ENCODE data around the gene ZMIZ1. TPM values are rescaled to one million over a fixed set of nuclear protein-coding genes. Genes with fewer than 3 reads are reported as not detected.

ZMIZ1 gene
- polyA plus RNA-seq, 1 donor from 2014 or later = 26.8 TPM

DNA sequence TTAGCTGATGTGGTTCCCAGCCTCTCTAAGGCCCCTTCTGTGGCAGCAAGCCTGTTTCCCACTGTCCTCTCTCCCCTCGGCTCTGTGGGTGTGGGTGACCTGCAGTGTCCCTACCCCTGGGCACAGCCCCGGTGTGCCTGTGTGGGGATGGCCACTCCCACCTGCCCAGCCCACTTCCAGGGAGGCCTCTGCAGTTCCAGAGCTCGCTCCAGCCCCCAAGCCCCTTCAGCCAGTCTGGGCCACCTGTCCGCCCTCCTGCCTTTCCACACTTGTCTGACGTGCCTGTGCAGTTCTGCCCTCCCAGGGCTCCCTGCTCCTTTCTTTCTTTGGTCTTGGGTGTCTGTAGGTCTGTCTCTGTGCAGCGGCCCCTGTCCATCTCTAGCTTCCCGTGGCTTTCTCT lies 151.5 kb downstream of the ZMIZ1 start:
- peak overlapping the region; percentile 74 for H3K9ac ChIP-seq (ENCODE audit: low read length)
- no peaks in the 10 kb centered on the region for H3K36me3 ChIP-seq (ENCODE audit: insufficient read depth, low read length)
- no peak overlapping the region for H3K4me2 ChIP-seq (ENCODE audit: low read length)
- H3K9me3 ChIP-seq (ENCODE audit: low read length) = no peaks in the 10 kb centered on the region
- H4K20me1 ChIP-seq (ENCODE audit: insufficient read depth) = no peaks in the 10 kb centered on the region
- H3K27ac ChIP-seq (ENCODE audit: low read length) = peak overlapping the region; percentile 98
- H3K9me2 ChIP-seq (ENCODE audit: insufficient read depth, low read length) = no peaks in the 10 kb centered on the region
- no peaks in the 10 kb centered on the region for H3K27me3 ChIP-seq (ENCODE audit: insufficient read depth, low read depth, low read length)
- H3F3A ChIP-seq (ENCODE audit: insufficient read depth, low read length, poor library complexity, severe bottlenecking) = peaks cover 5% of the 10 kb centered on the region
- TF ChIP-seq, protein P1, sequence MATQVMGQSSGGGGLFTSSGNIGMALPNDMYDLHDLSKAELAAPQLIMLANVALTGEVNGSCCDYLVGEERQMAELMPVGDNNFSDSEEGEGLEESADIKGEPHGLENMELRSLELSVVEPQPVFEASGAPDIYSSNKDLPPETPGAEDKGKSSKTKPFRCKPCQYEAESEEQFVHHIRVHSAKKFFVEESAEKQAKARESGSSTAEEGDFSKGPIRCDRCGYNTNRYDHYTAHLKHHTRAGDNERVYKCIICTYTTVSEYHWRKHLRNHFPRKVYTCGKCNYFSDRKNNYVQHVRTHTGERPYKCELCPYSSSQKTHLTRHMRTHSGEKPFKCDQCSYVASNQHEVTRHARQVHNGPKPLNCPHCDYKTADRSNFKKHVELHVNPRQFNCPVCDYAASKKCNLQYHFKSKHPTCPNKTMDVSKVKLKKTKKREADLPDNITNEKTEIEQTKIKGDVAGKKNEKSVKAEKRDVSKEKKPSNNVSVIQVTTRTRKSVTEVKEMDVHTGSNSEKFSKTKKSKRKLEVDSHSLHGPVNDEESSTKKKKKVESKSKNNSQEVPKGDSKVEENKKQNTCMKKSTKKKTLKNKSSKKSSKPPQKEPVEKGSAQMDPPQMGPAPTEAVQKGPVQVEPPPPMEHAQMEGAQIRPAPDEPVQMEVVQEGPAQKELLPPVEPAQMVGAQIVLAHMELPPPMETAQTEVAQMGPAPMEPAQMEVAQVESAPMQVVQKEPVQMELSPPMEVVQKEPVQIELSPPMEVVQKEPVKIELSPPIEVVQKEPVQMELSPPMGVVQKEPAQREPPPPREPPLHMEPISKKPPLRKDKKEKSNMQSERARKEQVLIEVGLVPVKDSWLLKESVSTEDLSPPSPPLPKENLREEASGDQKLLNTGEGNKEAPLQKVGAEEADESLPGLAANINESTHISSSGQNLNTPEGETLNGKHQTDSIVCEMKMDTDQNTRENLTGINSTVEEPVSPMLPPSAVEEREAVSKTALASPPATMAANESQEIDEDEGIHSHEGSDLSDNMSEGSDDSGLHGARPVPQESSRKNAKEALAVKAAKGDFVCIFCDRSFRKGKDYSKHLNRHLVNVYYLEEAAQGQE (IDR thresholded peaks at IDR 0.05; ENCODE audit: borderline replicate concordance) = no peak
- TF ChIP-seq POLR2AphosphoS5 (IDR thresholded peaks at IDR 0.05) (no peak), SMC3 (conservative IDR thresholded peaks at IDR 0.05; ENCODE audit: poor library complexity) (no peak), MXI1 (conservative IDR thresholded peaks at IDR 0.05; ENCODE audit: poor library complexity, severe bottlenecking) (no peak), EZH2 (IDR thresholded peaks at IDR 0.05; ENCODE audit: borderline replicate concordance, insufficient read depth, low read length, poor library complexity, severe bottlenecking) (no peak), RAD21 (conservative IDR thresholded peaks at IDR 0.05) (no peak), TAF1 (IDR thresholded peaks at IDR 0.05; ENCODE audit: low read depth) (no peak), EP300 (conservative IDR thresholded peaks at IDR 0.05; ENCODE audit: poor library complexity, severe bottlenecking) (no peak)
- TF ChIP-seq, protein P2, sequence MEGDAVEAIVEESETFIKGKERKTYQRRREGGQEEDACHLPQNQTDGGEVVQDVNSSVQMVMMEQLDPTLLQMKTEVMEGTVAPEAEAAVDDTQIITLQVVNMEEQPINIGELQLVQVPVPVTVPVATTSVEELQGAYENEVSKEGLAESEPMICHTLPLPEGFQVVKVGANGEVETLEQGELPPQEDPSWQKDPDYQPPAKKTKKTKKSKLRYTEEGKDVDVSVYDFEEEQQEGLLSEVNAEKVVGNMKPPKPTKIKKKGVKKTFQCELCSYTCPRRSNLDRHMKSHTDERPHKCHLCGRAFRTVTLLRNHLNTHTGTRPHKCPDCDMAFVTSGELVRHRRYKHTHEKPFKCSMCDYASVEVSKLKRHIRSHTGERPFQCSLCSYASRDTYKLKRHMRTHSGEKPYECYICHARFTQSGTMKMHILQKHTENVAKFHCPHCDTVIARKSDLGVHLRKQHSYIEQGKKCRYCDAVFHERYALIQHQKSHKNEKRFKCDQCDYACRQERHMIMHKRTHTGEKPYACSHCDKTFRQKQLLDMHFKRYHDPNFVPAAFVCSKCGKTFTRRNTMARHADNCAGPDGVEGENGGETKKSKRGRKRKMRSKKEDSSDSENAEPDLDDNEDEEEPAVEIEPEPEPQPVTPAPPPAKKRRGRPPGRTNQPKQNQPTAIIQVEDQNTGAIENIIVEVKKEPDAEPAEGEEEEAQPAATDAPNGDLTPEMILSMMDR (IDR thresholded peaks at IDR 0.05; ENCODE audit: poor library complexity, severe bottlenecking) = no peak
- no peak overlapping the region for H2AFZ ChIP-seq (ENCODE audit: low read depth, low read length)
- peak overlapping the region; percentile 28 for H3K4me3 ChIP-seq (ENCODE audit: low read length)
- peaks cover 6% of the 10 kb centered on the region for H3K79me2 ChIP-seq (replicated peaks; ENCODE audit: insufficient read depth, low read length)

- H3K4me2 ChIP-seq (ENCODE audit: low read length) = no peak overlapping the region
- peak overlapping the region; percentile 74 for H3K9ac ChIP-seq (ENCODE audit: low read length)
- H2AFZ ChIP-seq (ENCODE audit: low read depth, low read length) = no peak overlapping the region
- H3K27me3 ChIP-seq (ENCODE audit: insufficient read depth, low read depth, low read length) = no peaks in the 10 kb centered on the region
- H3K4me3 ChIP-seq (ENCODE audit: low read length) = peak overlapping the region; percentile 28
- peaks cover 6% of the 10 kb centered on the region for H3K79me2 ChIP-seq (replicated peaks; ENCODE audit: insufficient read depth, low read length)
- no peaks in the 10 kb centered on the region for H4K20me1 ChIP-seq (ENCODE audit: insufficient read depth)
- H3K9me2 ChIP-seq (ENCODE audit: insufficient read depth, low read length) = no peaks in the 10 kb centered on the region
- no peaks in the 10 kb centered on the region for H3K9me3 ChIP-seq (ENCODE audit: low read length)
- peaks cover 5% of the 10 kb centered on the region for H3F3A ChIP-seq (ENCODE audit: insufficient read depth, low read length, poor library complexity, severe bottlenecking)
- no peaks in the 10 kb centered on the region for H3K36me3 ChIP-seq (ENCODE audit: insufficient read depth, low read length)
- peak overlapping the region; percentile 98 for H3K27ac ChIP-seq (ENCODE audit: low read length)
- TF ChIP-seq EZH2 (IDR thresholded peaks at IDR 0.05; ENCODE audit: borderline replicate concordance, insufficient read depth, low read length, poor library complexity, severe bottlenecking) = no peak
- peak; percentile 94 for TF ChIP-seq MXI1 (conservative IDR thresholded peaks at IDR 0.05; ENCODE audit: poor library complexity, severe bottlenecking)
- peak; percentile 62 for TF ChIP-seq SMC3 (conservative IDR thresholded peaks at IDR 0.05; ENCODE audit: poor library complexity)
- TF ChIP-seq, protein P2 (IDR thresholded peaks at IDR 0.05; ENCODE audit: poor library complexity, severe bottlenecking) = peak; percentile 53
- peak; percentile 63 for TF ChIP-seq RAD21 (conservative IDR thresholded peaks at IDR 0.05)
- TF ChIP-seq POLR2AphosphoS5 (IDR thresholded peaks at IDR 0.05) = peak; percentile 90
- peak; percentile 93 for TF ChIP-seq EP300 (conservative IDR thresholded peaks at IDR 0.05; ENCODE audit: poor library complexity, severe bottlenecking)
- TF ChIP-seq, protein P1 (IDR thresholded peaks at IDR 0.05; ENCODE audit: borderline replicate concordance) = no peak
- TF ChIP-seq TAF1 (IDR thresholded peaks at IDR 0.05; ENCODE audit: low read depth) = no peak
These were observed 152.6 kb downstream of the ZMIZ1 start for GRCh38 chr10:79221110-79222051.
